Activated CD8-positive, alpha-beta T cell treated with anti-CD3 and anti-CD28 coated beads, Interleukin-2, amount 10 ng/mL, durations not matched to agents 7 days and 5 days (primary cell): ENCODE results near the gene PIH1D1. TPM values are rescaled to one million over a fixed set of nuclear protein-coding genes. Genes with fewer than 3 reads are reported as not detected.
A peak's percentile ranks its signal among the peaks of the same experiment; 100 is the strongest.
"Not testable (repeated sequence)": the region's sequence is repeated elsewhere in the genome, so short reads cannot be mapped to it uniquely, and the experiment has no call there.

Source experiments
- ATAC-seq: fragments of 150-1000 bp; cut with Tn5 transposase; one replicate; pipeline ENCODE4 v1.10.0; 2021; ENCODE audit warnings: moderate library complexity
- CTCF ChIA-PET: fragments of 350-600 bp; sonication (Branson Sonifier 250); formaldehyde crosslinking; loops from one replicate; lab custom pipeline; 2021; ENCODE audit warnings: antibody characterized with exemption; lab: Charles Lee
- POLR2A ChIA-PET: fragments of 350-600 bp; sonication (Branson Sonifier 250); formaldehyde crosslinking; loops from one replicate; lab custom pipeline; 2021; ENCODE audit warnings: antibody characterized with exemption; lab: Charles Lee
- DNase-seq: peaks from one replicate; pipeline ENCODE4 v3.0.0-alpha.2; 2020
- H3K27ac Mint-ChIP-seq: one replicate; pipeline ENCODE4 v1.8.0; 2021; ENCODE audit warnings: mild to moderate bottlenecking, mixed read lengths
- H3K27me3 Mint-ChIP-seq: one replicate; pipeline ENCODE4 v1.8.0; 2021; ENCODE audit warnings: low read depth, mixed read lengths
- H3K36me3 Mint-ChIP-seq: one replicate; pipeline ENCODE4 v1.8.0; 2021; ENCODE audit warnings: low read depth, mixed read lengths
- H3K4me1 Mint-ChIP-seq: one replicate; pipeline ENCODE4 v1.8.0; 2021; ENCODE audit warnings: low read depth, mixed read lengths
- H3K4me3 Mint-ChIP-seq: one replicate; pipeline ENCODE4 v1.8.0; 2021; ENCODE audit warnings: mild to moderate bottlenecking, mixed read lengths
- H3K9me3 Mint-ChIP-seq: one replicate; pipeline ENCODE4 v1.8.0; 2022; ENCODE audit warnings: mixed read lengths; ENCODE audit not compliant: insufficient read depth
- total RNA-seq, 2 experiments: library from RNA; stranded (reverse); gene quantifications; one replicate each; pipeline ENCODE4 v1.2.3, GENCODE V29; 2021

PIH1D1 gene
- total RNA-seq, 2 experiments from 2014 or later, result 128 to 129 TPM

- peak overlapping the region; percentile 94 for H3K4me3 Mint-ChIP-seq
- peaks cover 47% of the 10 kb centered on the region for H3K36me3 Mint-ChIP-seq
- POLR2A ChIA-PET, result interaction anchor here (0.7 to 2.1 kb wide), 11 partner anchors 8 to 103 kb away, joined by 3 to 13 read pairs (median 4); partner anchors contain the start of genes ALDH16A1 and RPS11
- peak; percentile 54 for ATAC-seq
- DNase-seq, result peak; percentile 86
- no peaks in the 10 kb centered on the region for H3K27me3 Mint-ChIP-seq
- peaks cover 48% of the 10 kb centered on the region for H3K4me1 Mint-ChIP-seq
- peak overlapping the region; percentile 94 for H3K27ac Mint-ChIP-seq
- CTCF ChIA-PET, result interaction anchor here (0.8 to 2.3 kb wide), 22 partner anchors 9 to 356 kb away, joined by 3 to 20 read pairs (median 4); partner anchors contain the start of genes NOSIP, PIH1D1, PPFIA3 and RPL13A
- H3K9me3 Mint-ChIP-seq, result no peaks in the 10 kb centered on the region
These were observed 24.6 kb upstream of the PIH1D1 start for GRCh38 chr19:49475995-49476880.

GRCh38 chr19:49475191-49475917, 23.7 kb upstream of the PIH1D1 start:
- CTCF ChIA-PET, result interaction anchor here (0.7 to 2.3 kb wide), 20 partner anchors 10 to 355 kb away, joined by 3 to 20 read pairs (median 4); partner anchors contain the start of genes NOSIP, PIH1D1, PPFIA3 and RPL13A
- Mint-ChIP-seq H3K4me3 (peak overlapping the region; percentile 94), H3K9me3 (no peaks in the 10 kb centered on the region), H3K36me3 (peaks cover 45% of the 10 kb centered on the region), H3K27ac (peak overlapping the region; percentile 94), H3K4me1 (peaks cover 53% of the 10 kb centered on the region), H3K27me3 (no peaks in the 10 kb centered on the region)
- ATAC-seq (peak; percentile 5), DNase-seq (peak; percentile 44)
- POLR2A ChIA-PET, result interaction anchor here (0.6 to 2.1 kb wide), 10 partner anchors 8 to 94 kb away, joined by 3 to 13 read pairs (median 4); partner anchors contain the start of genes ALDH16A1 and RPS11

- Mint-ChIP-seq H3K4me3 (peak overlapping the region; percentile 94), H3K4me1 (peaks cover 56% of the 10 kb centered on the region), H3K27ac (peak overlapping the region; percentile 94), H3K9me3 (no peaks in the 10 kb centered on the region), H3K36me3 (peaks cover 37% of the 10 kb centered on the region), H3K27me3 (no peaks in the 10 kb centered on the region)
- ChIA-PET CTCF (interaction anchor here (1.0 to 6.4 kb wide), 8 partner anchors 11 to 203 kb away, joined by 3 to 114 read pairs (median 14); partner anchors contain the start of genes ALDH16A1, NOSIP and PIH1D1), POLR2A (interaction anchor here (1.0 to 2.1 kb wide), 3 partner anchors 14 to 24 kb away, joined by 6 to 13 read pairs (median 8); partner anchors contain the start of gene RPS11)
- peak; percentile 3 for ATAC-seq
- DNase-seq, result no peak
These were observed 22.9 kb upstream of the PIH1D1 start for GRCh38 chr19:49474542-49474924.

- ATAC-seq (peak; percentile 69), DNase-seq (peak; percentile 99)
- peaks cover 60% of the 10 kb centered on the region for H3K4me1 Mint-ChIP-seq
- ChIA-PET POLR2A (interaction anchor here (0.6 to 2.4 kb wide), 10 partner anchors 15 to 223 kb away, joined by 3 to 14 read pairs (median 4); partner anchors contain the start of genes ALDH16A1, PIH1D1 and RPS11), CTCF (interaction anchor here (0.7 to 6.4 kb wide), 26 partner anchors 14 to 481 kb away, joined by 3 to 114 read pairs (median 4); partner anchors contain the start of genes ALDH16A1, CD37, GYS1 and NOSIP)
- H3K9me3 Mint-ChIP-seq, result no peaks in the 10 kb centered on the region
- H3K27ac Mint-ChIP-seq, result peak within 1 kb of the TSS; percentile 94
- peak within 1 kb of the TSS; percentile 94 for H3K4me3 Mint-ChIP-seq
- peaks cover 37% of the 10 kb centered on the region for H3K36me3 Mint-ChIP-seq
- H3K27me3 Mint-ChIP-seq, result no peaks in the 10 kb centered on the region
These were observed 22.4 kb upstream of the PIH1D1 start, which contains the start of gene FLT3LG for GRCh38 chr19:49473868-49474541. TSS of gene FLT3LG (plus strand) at chr19:49474215. CDS start at chr19:49474640, 425 bp downstream.

GRCh38 chr19:49473501-49473867, 21.9 kb upstream of the PIH1D1 start:
- H3K4me1 Mint-ChIP-seq, result peaks cover 61% of the 10 kb centered on the region

GRCh38 chr19:49472936-49473335, 21.3 kb upstream of the PIH1D1 start:
- Mint-ChIP-seq H3K4me1 (peaks cover 65% of the 10 kb centered on the region), H3K4me3 (peak overlapping the region; percentile 94), H3K27ac (peak overlapping the region; percentile 94), H3K27me3 (no peaks in the 10 kb centered on the region), H3K36me3 (peaks cover 36% of the 10 kb centered on the region), H3K9me3 (no peaks in the 10 kb centered on the region)
- ATAC-seq (no peak), DNase-seq (no peak)
- POLR2A ChIA-PET, result interaction anchor here (0.7 to 2.4 kb wide), 8 partner anchors 15 to 97 kb away, joined by 3 to 14 read pairs (median 4); partner anchors contain the start of genes ALDH16A1, PIH1D1 and RPS11
- CTCF ChIA-PET, result interaction anchor here (0.8 to 6.4 kb wide), 28 partner anchors 12 to 480 kb away, joined by 3 to 114 read pairs (median 4); partner anchors contain the start of genes ALDH16A1, GYS1, NOSIP and PIH1D1

More at GRCh38 chr19:49473501-49473867, 21.9 kb upstream of the PIH1D1 start:
- POLR2A ChIA-PET, result interaction anchor here (0.6 to 2.4 kb wide), 11 partner anchors 15 to 222 kb away, joined by 3 to 14 read pairs (median 4); partner anchors contain the start of genes ALDH16A1, PIH1D1 and RPS11
- Mint-ChIP-seq H3K4me3 (peak overlapping the region; percentile 94), H3K27ac (peak overlapping the region; percentile 94), H3K36me3 (peaks cover 37% of the 10 kb centered on the region)
- not testable (repeated sequence) for H3K27me3 Mint-ChIP-seq, H3K9me3 Mint-ChIP-seq, ATAC-seq, DNase-seq
- CTCF ChIA-PET, result interaction anchor here (0.7 to 6.4 kb wide), 27 partner anchors 15 to 480 kb away, joined by 3 to 114 read pairs (median 4); partner anchors contain the start of genes ALDH16A1, CD37, GYS1 and NOSIP

- H3K36me3 Mint-ChIP-seq, result peaks cover 21% of the 10 kb centered on the region
- ATAC-seq, result no peak
- no peaks in the 10 kb centered on the region for H3K27me3 Mint-ChIP-seq
- peak overlapping the region; percentile 99 for H3K27ac Mint-ChIP-seq
- ChIA-PET POLR2A (interaction anchor here (0.8 to 3.6 kb wide), 5 partner anchors 15 to 135 kb away, joined by 3 to 62 read pairs (median 4); partner anchors contain the start of genes ALDH16A1, CD37 and PIH1D1), CTCF (interaction anchor here (0.8 to 6.4 kb wide), 21 partner anchors 13 to 373 kb away, joined by 3 to 114 read pairs (median 4); partner anchors contain the start of genes ALDH16A1, PIH1D1 and RPS11)
- H3K9me3 Mint-ChIP-seq, result no peaks in the 10 kb centered on the region
- H3K4me1 Mint-ChIP-seq, result peaks cover 56% of the 10 kb centered on the region
- H3K4me3 Mint-ChIP-seq, result peak overlapping the region; percentile 46
- no peak for DNase-seq
These were observed 19.0 kb upstream of the PIH1D1 start for GRCh38 chr19:49470615-49470978.

GRCh38 chr19:49469828-49470614, 18.4 kb upstream of the PIH1D1 start:
- H3K27me3 Mint-ChIP-seq, result no peaks in the 10 kb centered on the region
- H3K9me3 Mint-ChIP-seq, result no peaks in the 10 kb centered on the region
- peak; percentile 93 for DNase-seq
- H3K4me3 Mint-ChIP-seq, result peak overlapping the region; percentile 46
- peak; percentile 53 for ATAC-seq
- H3K27ac Mint-ChIP-seq, result peak overlapping the region; percentile 99
- peaks cover 56% of the 10 kb centered on the region for H3K4me1 Mint-ChIP-seq
- ChIA-PET POLR2A (interaction anchor here (0.8 to 3.6 kb wide), 6 partner anchors 14 to 297 kb away, joined by 3 to 62 read pairs (median 4); partner anchors contain the start of genes ALDH16A1, CD37 and PIH1D1), CTCF (interaction anchor here (0.8 to 6.4 kb wide), 22 partner anchors 13 to 372 kb away, joined by 3 to 114 read pairs (median 4); partner anchors contain the start of genes ALDH16A1, PIH1D1 and RPS11)
- H3K36me3 Mint-ChIP-seq, result peaks cover 16% of the 10 kb centered on the region

- POLR2A ChIA-PET, result interaction anchor here (0.6 to 3.6 kb wide), 6 partner anchors 11 to 299 kb away, joined by 3 to 62 read pairs (median 3); partner anchors contain the start of genes ALDH16A1 and PIH1D1
- peak overlapping the region; percentile 99 for H3K27ac Mint-ChIP-seq
- H3K4me3 Mint-ChIP-seq, result peak overlapping the region; percentile 70
- H3K36me3 Mint-ChIP-seq, result peaks cover 9% of the 10 kb centered on the region
- CTCF ChIA-PET, result interaction anchor here (0.6 to 6.4 kb wide), 9 partner anchors 16 to 210 kb away, joined by 3 to 114 read pairs (median 4); partner anchors contain the start of genes ALDH16A1 and PIH1D1
- ATAC-seq, result peak; percentile 80
- H3K9me3 Mint-ChIP-seq, result no peaks in the 10 kb centered on the region
- peak; percentile 96 for DNase-seq
- no peaks in the 10 kb centered on the region for H3K27me3 Mint-ChIP-seq
- H3K4me1 Mint-ChIP-seq, result peaks cover 56% of the 10 kb centered on the region
These were observed 17.3 kb upstream of the PIH1D1 start for GRCh38 chr19:49468746-49469447.
